HG03520 (cell line): ENCODE measurements around the gene LNPEP.
A peak's percentile ranks its signal among the peaks of the same experiment; 100 is the strongest.

Experiments used
- ATAC-seq: cut with Tn5 transposase; IDR thresholded peaks from one replicate; pipeline ENCODE4 v1.9.1; 2021; ENCODE audit warnings: mild to moderate bottlenecking, moderate library complexity; ENCODE audit not compliant: unreplicated experiment

Gene LNPEP

DNA sequence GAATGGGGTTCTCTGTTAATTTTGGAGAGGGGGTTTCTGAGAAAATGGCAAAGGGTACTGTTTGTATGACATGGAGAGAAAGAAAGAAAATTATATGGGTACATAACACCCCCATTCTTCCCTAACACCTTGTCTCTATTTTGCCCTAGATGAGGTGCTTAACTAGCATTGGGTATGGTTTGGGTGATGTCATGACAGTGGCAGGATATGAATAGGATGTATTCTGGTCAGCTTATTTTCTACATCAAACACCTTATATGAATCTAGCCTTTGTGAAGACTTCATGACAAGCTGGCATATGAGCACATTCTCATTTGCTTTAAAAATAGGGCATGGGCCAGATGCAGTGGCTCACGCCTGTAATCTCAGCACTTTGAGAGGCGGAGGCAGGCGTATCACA, 58.6 kb downstream of the LNPEP start:
- no peak for ATAC-seq

DNA sequence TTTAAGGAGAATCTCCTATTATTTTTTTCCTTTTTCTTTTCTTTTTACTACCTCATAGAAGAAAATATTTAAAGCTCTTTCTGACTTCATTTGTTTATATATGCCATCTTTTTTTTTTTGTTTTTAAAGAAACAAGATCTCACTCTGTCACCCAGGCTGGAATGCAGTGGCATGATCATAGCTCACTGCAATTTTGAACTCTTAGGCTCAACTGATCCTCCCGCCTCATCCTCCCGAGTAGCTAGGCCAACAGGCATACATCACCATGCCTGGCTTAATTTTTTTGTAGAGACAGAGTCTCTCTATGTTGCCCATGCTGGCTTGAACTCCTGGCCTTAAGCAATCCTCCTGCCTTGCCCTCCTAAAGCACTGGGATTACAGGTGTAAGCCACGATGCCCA, 59.5 kb downstream of the LNPEP start:
- ATAC-seq = no peak

DNA sequence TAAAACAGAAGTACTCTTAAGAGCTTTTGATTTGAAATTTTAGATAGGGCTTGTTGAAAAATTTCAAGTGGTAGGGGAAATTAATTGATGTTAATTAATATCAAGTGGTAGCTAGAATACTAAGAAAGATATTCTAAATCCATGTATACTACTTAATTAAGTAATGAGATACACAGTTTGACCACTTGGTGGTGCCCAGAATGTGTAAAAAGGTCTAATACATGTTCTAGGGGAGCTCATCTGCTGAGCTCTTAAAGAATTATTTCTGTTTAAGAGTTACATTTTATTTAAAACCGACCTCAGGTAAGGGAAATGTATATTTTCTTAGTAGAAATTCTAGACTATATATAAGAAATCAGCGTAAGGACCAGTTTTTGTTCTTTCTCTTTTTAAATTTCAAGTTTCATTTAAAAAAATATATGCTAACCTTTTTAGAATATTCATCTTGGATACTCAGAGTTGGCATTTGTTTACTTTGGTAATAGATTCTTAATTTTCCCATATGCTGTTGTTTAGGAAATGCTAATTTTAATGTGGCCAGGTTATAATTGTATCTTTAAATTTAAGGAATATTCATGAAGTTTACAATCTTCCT, 61.5 kb downstream of the LNPEP start:
- ATAC-seq = peak; percentile 81

DNA sequence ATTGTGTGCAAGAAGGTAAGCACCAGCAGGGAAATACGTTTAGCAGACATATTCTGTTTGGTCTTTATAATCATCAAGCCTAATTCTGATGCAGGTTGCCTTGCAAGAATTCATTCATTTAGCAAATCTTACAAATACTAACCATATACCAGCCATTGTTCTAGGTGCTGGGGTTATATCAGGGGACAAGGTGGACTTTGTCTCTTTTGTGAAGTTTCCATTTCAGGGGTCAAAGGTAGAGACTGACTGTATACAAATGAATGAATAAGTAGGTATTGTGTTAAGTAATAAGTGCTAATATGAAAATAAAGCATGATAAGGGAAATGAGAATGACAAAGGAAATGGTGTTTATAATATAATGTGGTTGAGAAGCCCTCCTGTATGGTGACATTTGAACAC, 64.0 kb downstream of the LNPEP start:
- no peak for ATAC-seq

DNA sequence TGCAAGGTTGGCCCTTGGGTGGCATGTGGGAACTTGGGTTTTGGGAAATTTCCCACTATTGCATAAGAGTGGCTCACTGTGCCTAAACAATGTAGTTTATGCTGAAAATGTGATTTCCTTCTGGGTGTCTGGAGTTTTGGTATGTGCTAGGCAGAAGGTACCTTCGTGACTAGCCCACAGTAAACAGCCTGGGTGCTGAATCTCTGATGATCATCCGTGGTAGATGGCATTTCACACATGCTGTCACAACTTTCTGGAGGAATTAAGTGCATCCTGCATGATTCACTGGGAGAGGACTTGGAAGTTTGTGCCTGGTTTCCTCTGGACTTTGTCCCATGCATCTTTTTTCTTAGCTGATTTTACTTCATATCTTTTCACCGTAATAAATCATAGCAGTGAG, 64.5 kb downstream of the LNPEP start:
- ATAC-seq = no peak

DNA sequence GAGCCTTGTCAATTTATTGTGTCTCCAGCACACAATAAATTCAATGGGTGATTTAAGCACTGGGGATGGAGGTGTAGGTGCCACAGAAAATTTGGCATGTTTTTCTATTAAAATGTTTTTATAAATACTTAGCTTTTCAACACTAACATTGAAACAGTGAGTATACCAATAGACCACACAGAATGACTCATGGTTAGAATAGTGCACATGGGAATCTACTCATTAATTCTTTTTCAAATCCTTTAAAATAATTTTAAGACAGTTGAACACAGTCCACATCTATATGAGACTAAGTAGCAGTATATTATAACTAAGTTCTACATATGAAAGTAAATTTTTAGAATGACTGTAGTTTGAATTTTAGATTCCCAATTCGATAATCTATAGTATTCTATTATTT, 67.1 kb downstream of the LNPEP start:
- ATAC-seq = no peak

DNA sequence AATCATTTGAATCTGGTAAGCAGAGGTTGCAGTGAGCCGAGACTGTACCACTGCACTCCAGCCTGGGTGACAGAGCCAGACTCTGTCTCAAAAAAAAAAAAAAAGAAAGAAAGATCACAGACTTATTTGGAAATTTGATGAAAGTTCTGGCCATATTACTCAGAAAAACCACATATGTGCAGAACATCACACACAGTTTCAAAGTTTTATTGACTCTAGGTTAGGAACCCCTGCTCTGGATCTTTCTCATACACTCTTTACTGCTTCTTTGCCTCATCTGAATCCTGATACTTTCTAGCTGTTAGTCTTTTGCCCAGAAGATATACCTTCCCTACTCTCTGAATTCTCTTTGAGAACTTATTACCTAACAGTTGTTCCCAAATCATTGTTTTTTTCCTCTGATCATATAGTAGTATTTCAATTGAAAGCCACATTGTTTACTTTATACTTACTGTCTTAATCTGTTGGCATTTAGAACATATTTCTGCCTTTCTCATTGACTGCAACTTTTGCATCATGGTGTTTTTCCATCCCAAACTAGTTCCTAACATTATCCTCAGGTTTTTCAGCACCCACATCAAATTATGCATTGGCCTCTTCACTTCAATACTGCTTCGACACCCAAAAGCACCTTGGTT, 68.7 kb downstream of the LNPEP start:
- ATAC-seq = no peak

DNA sequence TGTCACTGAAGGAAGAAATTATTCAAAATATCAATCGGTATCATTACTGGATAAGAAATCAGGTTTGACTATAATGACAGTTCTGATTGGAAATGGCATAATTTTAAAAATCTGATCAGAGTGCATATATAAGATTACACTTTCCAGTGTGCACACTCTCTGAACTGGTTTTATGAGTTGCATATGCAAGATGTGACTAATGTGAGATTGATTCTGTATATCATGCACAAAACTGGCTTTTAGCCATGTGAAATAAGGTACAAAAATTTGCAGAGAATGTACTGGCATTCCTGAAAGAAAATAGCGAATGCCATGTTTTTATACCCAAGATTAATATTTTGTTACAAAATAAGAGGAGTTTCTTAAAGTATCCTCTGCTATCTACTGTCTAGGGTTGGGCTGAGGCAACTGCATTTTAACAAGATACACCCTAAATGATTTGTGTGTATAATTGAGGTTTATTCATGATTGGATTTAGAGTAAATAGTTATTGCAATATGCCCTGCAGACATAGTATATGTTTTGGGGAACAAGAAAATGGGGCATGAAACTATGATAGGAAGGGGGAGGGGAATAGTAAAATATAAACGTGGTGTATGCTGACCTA, 70.7 kb downstream of the LNPEP start:
- ATAC-seq = no peak

DNA sequence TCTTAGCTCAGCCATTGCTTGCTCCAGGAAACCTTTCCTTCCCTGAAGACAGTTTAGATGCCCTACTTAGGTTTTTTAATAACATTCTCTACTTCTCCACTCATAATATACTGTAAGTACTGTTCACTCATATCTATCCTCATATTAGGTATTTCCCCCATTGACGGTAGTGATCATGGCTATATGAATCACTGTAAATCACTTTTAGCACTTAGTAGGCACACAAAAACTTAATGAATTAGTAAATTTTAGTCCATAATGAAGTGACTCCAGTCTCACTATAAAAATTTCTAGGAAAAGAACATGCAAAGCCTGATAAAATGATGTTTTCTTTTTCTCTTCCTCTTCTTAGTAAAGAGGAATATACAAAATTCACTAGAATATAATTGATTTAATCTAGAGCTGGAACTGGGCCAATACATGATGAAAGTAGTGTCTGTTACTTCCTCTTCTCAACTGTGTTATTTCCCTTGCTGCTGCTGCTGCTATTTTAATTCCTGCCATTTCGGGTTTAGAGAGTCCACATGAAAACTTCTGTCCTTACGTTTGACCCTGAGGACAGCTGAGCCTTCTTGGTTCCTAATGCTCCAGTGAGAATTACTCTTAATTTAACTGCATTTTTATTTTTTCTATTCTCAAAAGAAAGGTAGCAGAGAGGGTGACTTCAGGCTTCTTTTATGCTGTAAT, 73.5 kb downstream of the LNPEP start:
- no peak for ATAC-seq

DNA sequence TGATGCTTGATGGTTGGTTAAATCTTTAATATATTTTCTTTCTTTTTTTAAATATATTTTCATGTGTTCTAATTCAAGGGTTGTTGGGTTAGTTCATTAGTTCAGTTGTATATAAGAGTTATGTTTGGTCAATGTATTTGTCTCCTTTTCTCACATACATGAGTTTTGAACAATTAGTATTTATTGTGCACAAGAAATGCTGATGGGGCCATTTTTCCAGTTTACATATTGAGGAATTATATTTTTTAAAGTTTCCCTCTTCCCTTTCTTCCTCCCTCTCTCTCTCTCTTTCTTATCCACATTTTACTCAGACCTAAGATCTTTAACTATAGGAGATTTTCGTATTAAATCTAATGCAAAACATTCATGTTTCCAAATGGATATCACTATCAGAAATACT, 74.0 kb downstream of the LNPEP start:
- no peak for ATAC-seq

DNA sequence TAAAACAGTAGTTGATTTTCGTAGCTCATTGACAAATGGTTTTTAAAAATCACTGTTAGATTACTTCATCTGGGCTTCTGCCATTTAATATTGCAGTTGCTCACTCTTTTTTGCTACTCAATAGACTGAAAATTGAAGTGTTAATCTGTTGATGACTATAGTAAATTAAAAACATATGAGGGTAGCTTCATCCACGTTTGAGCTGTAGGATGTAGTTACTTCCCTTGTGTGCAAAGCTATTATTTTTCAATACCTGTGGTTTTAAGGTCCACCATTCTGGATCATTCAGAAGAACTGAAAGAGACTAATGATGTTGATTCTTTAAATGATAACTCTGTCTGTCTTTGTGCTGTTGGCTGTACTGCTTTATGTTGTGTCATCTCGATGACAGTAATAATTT, 74.7 kb downstream of the LNPEP start:
- ATAC-seq = no peak

DNA sequence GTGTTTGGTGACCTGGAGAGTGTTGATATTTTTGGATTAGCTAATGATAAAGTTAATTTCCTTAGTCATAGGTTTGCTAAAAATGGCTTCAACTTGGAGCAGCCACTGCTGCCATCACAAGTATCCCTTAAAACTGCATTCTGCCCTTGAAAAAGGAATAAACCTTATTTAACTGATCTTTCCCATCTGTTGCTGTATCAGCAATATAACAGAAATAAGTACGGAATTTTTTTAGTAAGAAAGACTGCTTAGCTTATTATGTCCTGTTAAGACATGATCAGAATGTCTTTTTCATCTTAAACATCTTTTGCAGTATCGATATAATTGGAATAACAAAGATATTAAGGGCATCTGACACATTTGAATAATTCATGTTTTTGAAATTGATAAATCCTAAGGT, 75.7 kb downstream of the LNPEP start:
- ATAC-seq = no peak

DNA sequence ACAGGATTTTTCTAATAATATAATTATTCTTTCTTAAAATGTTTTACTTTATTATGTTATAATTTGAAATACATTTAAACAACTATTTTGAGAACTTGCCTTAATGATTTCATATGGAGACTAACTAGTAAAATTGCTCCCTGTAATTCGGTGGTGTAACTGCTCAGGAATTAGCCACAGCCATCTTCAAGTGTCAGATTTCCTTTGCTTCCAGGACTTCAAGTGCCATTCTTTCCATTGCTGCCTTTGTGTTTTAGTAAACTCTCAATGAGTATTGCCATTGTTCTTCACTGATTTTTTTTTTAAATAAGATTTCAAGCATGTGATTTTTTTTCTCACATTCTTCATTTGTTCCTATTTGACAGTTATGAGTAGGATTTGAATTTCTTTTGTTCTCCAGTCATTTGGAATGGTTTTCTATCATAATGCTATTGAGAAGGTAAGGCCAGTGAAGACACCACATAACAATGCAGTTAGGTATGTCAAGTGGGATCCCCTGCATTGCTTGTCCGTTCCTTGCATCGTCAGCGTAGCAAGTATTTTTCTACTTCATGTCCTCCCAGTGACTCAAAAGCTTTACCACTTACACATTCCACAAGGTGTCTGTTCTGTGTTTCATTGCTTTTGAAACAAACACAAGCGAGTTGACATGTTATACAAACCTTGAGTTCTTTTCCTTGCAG, 83.7 kb downstream of the LNPEP start:
- ATAC-seq = no peak

DNA sequence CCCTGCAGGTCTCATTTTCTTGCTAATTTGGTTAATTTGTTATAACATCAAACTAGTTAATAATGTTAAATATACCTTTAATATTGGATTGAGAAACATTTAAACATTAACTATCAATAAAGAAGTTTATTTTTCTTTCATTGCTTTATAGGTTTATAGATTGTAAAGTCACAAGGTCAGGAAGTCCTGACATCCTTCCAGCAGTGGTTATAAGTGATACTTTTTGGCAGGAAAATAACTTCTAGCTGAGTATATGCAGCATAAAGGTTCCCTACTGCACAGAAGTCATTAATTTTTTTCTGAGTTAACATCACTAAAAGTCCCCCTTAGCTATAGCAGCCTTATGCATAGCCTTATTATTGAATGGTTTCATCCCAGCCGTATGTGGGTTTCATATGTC, 85.5 kb downstream of the LNPEP start:
- no peak for ATAC-seq

DNA sequence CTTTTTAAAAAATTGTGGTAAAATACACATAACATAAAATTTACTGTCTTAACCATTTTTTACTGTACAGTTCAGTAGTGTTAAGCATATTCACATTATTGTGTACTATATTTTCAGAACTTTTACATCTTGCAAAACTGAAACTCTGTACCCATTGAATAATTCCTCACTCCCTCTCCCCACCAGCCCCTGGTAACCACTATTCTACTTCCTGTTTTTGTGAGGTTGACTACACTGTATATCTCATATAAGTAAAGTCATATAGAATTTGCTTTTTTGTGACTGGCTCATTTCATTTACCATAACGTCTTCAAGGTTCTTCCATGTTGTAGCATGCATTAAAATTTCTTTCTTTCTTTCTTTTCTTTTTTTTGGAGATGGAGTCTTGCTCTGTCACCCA, 87.0 kb downstream of the LNPEP start:
- no peak for ATAC-seq

DNA sequence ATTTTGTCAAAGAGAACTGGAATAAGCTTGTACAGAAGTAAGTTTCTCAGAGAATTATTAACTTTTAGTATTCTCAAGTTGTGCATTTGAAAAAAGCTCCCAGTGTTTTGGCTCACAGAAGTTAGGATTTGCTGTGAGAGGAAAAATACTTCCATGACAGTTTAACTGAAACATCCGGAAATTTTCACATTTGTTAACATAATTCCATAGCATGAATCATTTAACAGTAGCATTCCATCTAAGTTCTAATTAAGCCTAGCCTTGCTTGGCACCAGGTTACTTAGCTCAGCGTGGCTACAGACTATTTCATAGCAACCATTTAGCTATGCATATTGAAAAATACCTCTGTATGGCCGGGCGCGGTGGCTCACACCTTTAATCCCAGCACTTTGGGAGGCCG, 90.8 kb downstream of the LNPEP start:
- ATAC-seq = no peak

DNA sequence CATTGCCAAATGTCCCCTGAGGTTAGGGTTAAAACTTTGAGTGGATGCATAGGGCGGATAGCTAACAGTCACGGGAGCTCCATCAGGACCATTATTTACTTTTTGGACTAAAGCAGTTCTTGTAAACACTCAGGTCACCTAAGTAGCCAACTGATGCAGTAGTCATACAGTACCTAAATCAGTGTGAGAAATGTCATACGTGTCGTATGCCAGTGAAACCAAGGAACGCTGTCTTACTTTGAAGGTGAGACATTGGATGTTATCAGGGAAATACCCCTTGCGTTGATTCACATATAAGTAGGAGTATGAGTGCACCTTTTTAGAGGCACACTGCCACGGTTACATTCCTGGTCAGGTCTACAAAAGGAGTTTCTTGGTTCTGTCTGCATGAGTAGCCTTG, 101.9 kb downstream of the LNPEP start:
- no peak for ATAC-seq

DNA sequence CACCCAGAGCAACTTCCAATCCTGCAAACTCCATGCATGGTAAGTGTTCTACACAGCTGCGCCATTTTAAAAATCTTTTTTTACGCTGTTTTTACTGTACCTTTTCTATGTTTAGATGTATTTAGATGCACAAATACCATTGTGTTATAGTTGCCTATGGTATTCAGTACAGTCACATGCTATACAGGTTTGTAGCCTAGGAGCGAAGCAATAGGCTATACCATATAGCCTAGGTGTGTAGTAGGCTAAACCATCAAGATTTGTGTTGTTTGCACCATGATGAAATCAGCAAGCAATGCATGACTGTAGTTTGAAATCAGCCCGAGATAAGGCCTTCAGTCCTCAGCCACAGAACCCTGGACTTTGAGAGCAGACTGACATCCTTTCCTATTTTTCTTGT, 105.4 kb downstream of the LNPEP start:
- no peak for ATAC-seq

DNA sequence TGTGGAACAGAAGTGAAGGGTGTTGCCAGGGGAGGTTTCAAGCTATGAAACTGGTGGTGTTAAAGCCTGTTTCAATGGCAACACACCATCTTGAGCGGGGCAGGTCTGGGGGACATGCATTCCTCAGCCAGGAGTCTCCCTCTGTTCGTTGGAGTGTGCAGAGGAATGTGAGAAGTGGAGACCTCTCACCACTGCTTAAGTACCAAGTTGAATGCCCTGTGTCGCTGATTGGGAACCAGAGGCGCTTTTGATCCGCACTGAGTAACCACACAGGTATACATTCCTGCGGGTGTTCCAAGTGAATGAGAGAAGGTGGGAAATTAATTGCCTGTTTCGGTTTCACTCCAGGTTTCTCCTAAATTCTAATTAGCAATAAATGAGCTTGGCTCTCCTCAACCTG, 107.1 kb downstream of the LNPEP start:
- ATAC-seq = no peak

DNA sequence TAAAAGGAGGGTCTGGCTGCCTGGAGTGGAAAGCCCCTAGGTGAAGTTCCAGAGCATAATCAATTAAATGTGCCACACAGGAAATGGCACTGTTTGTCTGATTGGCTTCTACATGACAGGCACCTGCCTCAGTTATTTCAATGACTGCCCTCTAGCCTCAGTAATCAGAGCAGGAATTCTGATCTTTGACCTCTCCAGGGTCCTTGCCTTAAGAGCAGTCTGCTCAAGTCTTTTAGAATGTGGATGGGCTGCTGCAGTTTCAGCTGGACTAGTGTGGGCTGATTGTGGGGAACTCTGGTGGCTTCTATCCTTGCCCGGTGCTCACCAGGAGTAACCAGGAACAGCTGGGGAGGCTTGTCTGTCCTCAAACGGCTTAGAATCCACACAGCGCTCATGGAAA, 107.6 kb downstream of the LNPEP start:
- no peak for ATAC-seq

DNA sequence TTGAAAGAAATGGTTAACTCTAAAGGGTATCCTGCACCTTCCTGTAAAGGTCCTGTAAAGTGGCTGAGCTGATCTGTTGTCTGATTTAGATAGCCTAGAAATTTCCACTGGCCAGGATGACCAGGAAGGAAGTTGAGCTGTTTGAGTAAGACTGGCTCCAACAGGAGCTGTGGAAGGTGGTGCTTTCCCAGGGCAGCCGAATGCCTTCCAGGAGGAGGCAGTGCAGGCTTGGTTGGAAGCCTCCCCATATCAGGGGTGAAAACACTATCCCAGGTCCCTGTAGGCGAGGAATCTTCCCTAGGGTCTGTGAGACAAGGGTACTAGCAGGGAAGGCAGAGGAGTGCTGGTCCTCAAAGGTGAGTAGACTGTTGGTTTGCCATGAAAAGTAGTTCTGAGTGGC, 108.2 kb downstream of the LNPEP start:
- no peak for ATAC-seq
